GM21576 (cell line): ENCODE results near the gene ZNF578.
"Not testable (repeated sequence)": the region's sequence is repeated elsewhere in the genome, so short reads cannot be mapped to it uniquely, and the experiment has no call there.

ENCODE experiments used
- ATAC-seq: cut with Tn5 transposase; IDR thresholded peaks from one replicate; pipeline ENCODE4 v1.9.1; 2021; ENCODE audit warnings: mild to moderate bottlenecking, moderate library complexity; ENCODE audit not compliant: unreplicated experiment

Gene ZNF578

GRCh38 chr19:52557231-52557995, 104.1 kb downstream of the ZNF578 start:
- ATAC-seq, result no peak

- not testable (repeated sequence) for ATAC-seq
These were observed 105.5 kb downstream of the ZNF578 start for GRCh38 chr19:52558732-52559445.

- not testable (repeated sequence) for ATAC-seq
These were observed 108.3 kb downstream of the ZNF578 start for GRCh38 chr19:52561611-52562010.
